Kidney capillary endothelial cell (primary cell): ENCODE data around the gene ZG16.

Experiments
- DNase-seq: peaks from one replicate; pipeline ENCODE4 v3.0.0-alpha.2; 2018; ENCODE audit warnings: low spot score

Gene ZG16

DNA sequence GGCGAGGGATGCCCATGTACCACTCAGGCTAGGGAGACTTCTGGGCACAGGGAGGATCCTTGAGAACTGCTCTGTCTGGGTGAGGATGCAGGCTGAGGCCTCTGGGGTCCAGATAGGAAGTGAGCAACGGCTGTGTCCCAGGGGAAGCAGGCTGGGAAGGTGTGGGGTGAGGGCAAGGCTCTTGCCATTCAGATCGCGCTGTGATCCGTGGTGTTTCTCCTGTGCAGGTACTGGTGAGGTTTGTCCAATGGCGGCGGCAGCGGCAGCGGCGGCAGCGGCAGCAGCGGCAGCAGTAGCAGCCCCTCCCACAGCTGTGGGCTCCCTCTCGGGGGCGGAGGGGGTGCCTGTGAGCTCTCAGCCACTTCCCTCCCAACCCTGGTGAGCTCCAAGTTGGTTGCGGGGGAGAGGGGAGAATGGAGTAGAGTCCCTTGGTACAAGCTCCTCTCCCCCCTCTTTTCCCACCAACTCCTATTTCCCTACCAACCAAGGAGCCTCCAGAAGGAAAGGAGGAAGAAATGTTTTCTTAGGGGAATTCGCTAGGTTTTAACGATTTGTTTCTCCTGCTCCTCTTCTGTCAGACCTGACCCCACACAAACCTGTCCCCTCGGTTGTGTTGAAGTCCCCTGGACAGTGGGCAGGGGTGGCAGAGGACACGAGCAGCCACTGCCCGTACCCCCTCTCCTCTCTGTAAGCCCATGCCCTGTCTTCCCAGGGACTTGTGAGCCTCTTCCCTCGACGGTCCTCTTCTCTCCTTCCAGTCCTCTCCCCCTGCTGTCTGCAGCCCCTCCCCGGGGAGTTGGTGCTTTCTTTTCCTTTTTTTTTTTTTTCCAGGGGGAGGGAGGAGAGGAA lies 32.0 kb downstream of the ZG16 start:
- DNase-seq = no peak

DNA sequence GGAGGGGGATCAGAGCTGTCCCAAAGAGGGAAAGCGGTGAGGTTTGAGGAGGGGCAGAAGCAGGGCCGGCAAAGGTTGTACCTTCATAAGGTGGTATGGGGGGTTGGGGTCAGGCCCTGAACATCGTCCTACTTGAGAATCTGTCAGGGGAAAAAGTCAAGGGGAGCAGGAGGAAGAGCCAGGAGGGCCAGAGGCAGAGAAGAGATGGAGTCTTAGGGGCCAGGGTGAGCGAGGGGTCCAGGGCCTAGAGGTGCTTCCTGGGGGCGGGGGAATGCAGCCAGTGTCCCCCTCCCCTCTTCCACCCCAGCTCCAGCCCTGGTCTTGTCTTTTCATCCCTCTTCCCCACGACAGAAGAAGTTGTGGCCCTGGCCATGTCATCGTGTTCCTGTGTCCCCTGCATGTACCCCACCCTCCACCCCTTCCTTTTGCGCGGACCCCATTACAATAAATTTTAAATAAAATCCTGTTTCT lies 32.7 kb downstream of the ZG16 start:
- no peak for DNase-seq

DNA sequence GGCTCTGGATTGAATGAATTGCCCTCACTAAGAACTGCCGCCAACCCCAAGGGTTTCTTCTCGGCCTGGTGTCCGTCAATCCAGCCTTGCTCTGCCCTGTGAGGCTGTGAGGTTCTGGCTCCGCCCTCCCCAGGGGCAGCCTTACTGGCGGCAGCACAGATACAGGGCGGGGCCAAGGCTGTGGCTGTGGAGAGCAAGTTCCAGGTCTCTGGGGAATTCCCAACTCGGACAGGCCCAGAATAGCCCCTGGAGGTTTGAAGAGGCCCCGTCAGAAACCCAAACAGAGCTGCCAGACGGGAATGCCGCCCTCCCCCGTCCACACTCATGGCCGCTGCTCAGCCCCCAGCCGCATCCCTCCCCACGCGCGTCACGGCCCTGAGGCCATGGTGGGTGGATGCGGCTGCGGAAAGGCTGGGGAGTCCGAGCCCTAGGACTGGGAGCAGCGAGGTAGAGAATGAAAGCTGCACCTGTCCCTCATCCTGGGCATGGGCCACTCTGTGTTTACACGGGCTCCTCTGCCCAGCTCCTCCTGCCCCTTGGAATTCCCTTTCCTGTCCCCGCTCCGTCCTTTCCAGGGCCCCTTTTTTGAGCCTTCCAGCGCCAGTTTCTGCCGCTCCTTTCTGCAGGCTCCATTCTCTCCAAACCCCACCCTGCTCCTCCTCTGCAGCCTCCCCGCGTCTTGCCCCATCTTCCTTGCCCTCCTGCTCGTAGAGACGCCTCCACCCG lies 33.3 kb downstream of the ZG16 start:
- peak; percentile 94 for DNase-seq

DNA sequence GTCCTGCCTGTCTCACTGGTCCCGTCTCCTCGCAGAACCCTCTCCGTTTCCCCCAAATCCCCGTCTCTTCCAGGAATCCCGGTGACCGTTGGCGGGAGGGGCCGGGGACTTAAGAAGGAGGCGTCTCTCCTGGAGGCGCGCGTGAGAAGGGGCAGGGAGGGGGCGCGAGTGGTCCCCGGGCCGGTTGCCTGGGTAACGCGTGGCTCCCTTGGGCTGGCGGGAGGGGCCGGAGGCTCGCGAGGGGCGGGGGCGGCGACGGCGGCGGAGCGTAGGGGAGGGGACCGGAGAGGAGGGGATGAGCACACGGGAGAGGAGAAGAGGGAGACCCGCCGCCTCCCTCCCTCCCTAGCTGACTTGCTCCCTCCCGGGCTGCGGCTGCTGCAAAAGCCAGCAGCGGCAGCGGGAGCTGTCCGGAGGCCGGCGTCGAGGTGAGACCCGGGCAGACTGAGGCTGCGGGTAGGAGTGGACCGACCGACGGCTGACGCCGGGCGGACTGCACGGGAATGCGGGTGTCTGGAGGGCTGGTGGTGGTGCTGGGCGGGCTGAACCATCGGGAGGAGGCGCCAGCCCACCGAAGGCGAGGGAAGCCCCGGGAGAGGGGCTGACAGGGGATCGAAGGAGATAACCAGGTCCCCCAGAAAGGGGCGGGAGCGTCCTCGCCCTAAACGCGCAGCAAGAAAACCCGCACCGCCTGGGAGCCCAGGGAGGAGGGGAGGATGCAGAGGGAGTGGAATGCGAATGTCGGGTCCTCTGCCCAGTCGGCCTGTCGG lies 34.0 kb downstream of the ZG16 start, which contains the start of gene PRRT2:
TSS of gene PRRT2 (plus strand) at position 298 of the 770 bp plus-strand sequence. CDS start 862 bp downstream, outside the sequence.
- DNase-seq = no peak

DNA sequence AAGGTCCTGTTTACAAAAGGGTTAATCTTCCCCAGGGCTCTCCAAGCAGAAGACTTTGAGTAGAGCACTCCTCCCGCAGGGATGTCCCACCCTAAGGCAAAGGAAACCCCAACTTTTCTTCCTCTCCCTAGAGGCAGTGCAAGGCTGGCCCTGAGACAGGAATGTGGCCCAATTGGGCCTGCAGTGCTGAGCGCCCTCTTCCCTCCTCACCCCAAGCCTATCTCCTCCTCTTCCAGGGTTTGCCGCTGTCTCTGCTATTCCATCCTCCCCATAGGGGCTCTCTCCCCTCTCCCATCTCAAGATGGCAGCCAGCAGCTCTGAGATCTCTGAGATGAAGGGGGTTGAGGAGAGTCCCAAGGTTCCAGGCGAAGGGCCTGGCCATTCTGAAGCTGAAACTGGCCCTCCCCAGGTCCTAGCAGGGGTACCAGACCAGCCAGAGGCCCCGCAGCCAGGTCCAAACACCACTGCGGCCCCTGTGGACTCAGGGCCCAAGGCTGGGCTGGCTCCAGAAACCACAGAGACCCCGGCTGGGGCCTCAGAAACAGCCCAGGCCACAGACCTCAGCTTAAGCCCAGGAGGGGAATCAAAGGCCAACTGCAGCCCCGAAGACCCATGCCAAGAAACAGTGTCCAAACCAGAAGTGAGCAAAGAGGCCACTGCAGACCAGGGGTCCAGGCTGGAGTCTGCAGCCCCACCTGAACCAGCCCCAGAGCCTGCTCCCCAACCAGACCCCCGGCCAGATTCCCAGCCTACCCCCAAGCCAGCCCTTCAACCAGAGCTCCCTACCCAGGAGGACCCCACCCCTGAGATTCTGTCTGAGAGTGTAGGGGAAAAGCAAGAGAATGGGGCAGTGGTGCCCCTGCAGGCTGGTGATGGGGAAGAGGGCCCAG lies 34.9 kb downstream of the ZG16 start:
- DNase-seq = no peak

DNA sequence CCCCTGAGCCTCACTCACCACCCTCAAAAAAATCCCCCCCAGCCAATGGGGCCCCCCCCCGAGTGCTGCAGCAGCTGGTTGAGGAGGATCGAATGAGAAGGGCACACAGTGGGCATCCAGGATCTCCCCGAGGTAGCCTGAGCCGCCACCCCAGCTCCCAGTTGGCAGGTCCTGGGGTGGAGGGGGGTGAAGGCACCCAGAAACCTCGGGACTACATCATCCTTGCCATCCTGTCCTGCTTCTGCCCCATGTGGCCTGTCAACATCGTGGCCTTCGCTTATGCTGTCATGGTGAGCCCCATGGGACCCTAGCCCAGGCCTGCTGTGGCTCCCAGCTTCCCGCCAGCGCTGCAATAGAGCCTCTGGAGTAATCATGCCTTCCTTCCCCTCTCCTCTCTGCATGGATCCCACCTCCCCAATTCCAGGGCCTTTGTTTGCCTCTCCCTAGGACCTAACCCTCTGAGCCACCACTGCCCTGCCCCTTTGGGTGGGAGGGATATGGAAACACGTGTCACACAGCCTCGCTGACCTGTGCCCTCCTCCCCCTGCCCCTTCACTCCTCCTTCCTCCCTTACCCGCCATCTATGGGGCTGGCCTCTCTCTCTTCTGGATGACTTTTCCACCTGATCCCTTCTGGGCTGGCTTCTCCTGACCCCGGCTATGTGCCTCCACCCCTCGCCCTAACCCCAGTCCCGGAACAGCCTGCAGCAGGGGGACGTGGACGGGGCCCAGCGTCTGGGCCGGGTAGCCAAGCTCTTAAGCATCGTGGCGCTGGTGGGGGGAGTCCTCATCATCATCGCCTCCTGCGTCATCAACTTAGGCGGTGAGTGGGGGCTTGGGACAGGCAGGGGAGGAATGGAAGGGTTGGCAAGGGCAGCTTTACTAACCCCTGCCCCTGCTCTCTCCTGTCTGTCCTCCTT lies 35.8 kb downstream of the ZG16 start:
- no peak for DNase-seq

DNA sequence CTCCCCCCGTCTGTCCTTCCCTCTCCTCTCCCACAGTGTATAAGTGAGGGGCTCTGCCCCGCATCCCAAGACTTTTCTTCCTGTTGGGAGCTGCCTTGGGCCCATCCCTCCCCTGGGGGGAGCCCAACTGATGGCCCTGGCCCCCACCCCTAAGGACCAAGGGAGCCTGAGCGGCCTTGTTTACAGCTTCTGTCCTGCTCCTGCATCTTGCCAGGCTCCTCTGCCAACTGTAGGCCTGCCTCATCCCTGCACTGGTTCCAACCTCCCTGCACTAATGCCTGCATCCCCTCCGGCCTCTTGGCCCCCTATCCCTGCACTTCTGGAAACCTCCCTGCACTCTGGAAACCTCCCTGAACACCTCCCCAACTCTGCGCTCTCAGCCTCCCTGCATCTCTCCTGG lies 36.5 kb downstream of the ZG16 start:
- DNase-seq = no peak

DNA sequence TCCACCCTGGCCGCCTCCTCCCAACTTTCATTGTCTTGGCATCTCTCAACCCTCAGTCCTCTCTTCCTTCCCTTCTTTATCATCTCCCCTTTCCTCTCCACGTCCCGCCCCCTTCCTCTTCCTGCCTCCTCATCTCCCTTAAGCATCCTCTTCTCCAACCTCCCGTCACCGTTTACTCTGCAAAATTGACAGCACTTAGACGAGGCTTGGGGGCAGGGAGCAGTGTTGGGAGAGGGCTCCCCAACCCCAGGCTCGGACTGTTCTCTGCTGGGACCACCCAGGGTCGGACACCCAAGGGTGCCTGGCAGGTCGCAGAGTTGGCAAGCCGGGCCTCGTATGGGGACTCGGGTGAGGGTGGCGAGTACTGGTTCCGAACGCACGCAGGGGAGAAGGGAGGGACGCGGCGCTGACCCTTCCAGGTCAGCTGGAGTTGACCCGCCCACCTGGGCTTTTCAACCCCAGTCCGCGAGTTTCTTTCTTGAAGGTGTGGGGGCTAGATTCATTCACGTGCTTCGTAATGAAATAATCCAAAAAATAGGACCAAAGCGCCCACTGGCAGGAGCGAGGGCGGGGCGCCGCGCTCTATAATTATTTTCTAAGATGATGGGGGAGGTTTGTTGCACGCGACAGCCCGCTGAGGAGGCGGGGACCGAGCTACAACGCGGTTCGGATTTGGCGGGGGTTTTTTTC lies 37.1 kb downstream of the ZG16 start:
- DNase-seq = no peak

DNA sequence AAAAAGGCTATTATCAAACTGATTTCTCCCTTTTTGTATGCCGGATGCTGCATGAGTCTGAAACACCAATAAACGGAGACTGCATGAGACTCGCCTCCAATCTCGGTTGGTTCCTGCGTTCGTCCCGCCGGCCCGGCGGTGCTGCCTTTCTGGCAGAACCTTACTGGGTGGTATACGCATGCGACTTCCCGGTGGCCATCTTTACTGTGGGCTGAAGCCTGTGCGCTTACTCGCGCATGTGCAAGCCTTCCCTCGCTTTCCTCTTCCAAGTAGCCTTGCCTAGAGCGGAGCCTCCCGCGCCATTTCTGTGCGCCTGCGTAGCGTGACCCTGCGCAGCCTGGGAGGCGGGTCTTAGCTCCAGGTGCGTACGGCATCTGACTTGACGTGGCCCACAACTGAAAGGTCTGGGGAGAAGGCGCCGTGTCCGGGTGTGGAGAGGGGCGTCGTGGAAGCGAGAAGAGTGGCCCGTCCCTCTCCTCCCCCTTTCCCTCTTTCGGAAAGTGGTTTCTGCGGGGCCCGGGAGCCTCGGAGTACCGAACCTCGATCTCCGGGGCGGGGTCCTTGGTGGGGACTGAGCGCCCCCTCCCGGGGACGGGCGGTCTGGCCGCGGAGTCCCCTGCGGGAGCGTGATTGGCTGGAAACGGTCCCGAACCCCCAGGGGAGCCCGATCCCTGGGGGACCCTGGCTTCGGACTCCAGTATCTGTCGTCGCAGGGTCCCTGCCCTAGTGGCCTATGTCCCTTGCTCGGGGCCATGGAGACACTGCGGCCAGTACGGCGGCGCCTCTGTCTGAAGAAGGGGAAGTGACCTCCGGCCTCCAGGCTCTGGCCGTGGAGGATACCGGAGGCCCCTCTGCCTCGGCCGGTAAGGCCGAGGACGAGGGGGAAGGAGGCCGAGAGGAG lies 38.0 kb downstream of the ZG16 start, which contains the start of gene PAGR1:
TSS of gene PAGR1 (plus strand) at position 360 of the 901 bp plus-strand sequence. CDS start at position 734, 374 bp downstream.
- DNase-seq = peak; percentile 99

DNA sequence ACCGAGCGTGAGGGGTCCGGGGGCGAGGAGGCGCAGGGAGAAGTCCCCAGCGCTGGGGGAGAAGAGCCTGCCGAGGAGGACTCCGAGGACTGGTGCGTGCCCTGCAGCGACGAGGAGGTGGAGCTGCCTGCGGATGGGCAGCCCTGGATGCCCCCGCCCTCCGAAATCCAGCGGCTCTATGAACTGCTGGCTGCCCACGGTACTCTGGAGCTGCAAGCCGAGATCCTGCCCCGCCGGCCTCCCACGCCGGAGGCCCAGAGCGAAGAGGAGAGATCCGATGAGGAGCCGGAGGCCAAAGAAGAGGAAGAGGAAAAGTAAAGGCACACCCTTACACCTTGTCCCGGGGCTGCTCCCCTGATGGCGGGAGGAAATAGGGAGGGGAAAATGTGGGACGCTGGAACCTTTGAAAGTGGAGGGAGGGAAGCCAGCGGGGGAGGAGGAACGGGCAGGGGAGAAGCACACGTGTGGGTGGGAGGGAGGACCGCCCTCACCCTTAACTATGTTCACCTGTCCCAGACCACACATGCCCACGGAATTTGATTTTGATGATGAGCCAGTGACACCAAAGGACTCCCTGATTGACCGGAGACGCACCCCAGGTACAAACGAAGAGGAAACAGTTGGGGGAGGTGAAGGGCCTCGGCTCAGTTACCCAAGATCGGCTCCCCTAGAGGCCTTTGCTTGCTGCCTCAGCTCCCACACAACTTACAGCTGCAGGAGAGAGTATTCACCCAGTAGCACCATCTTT lies 38.8 kb downstream of the ZG16 start:
- no peak for DNase-seq

DNA sequence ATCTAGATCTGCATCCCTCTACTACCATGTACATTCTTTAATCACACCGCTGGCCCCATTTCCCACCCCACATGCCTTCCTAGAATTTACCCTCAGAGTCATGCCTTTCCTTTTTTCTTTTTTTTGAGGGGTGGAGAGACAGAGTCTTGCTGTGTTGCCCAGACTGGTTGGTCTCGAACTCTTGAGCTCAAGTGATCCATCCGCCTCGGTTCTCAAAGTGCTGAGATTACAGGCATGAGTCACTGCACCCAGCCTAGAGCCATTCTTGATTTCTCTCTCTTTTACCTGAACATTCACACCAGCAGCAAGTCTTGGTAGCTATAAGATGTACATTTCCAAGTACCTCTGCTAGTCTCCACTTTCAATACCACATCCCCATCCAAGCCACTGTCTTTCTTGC lies 40.0 kb downstream of the ZG16 start:
- no peak for DNase-seq

DNA sequence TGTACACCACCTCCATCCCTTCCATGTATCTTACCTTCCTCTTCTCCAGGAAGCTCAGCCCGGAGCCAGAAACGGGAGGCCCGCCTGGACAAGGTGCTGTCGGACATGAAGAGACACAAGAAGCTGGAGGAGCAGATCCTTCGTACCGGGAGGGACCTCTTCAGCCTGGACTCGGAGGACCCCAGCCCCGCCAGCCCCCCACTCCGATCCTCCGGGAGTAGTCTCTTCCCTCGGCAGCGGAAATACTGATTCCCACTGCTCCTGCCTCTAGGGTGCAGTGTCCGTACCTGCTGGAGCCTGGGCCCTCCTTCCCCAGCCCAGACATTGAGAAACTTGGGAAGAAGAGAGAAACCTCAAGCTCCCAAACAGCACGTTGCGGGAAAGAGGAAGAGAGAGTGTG lies 41.5 kb downstream of the ZG16 start:
- DNase-seq = no peak

DNA sequence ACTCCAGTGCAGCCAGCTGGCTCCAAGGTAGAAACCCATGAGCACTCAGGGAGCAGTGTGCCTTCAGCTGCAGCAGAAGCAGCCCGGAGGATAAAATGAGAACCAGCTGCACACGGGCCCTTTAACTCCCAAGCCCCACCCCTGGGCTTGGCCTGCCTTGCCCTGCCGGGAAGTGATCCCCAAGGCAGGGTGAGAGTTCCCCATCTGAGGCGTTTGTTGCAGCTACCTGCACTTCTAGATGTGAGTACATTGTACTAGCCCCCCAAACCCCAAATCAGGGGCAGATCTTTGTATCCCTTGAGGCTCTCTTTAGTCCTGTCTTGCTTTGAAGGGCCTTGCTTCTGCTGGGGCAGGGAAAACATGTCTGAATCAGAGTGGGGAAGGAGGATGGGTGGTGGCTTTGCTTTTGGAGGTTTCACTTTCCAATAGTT lies 42.2 kb downstream of the ZG16 start, which contains the start of gene MVP:
TSS of gene MVP (plus strand) at position 192 of the 431 bp plus-strand sequence. CDS start 10,088 bp downstream, outside the sequence.
- DNase-seq = no peak

DNA sequence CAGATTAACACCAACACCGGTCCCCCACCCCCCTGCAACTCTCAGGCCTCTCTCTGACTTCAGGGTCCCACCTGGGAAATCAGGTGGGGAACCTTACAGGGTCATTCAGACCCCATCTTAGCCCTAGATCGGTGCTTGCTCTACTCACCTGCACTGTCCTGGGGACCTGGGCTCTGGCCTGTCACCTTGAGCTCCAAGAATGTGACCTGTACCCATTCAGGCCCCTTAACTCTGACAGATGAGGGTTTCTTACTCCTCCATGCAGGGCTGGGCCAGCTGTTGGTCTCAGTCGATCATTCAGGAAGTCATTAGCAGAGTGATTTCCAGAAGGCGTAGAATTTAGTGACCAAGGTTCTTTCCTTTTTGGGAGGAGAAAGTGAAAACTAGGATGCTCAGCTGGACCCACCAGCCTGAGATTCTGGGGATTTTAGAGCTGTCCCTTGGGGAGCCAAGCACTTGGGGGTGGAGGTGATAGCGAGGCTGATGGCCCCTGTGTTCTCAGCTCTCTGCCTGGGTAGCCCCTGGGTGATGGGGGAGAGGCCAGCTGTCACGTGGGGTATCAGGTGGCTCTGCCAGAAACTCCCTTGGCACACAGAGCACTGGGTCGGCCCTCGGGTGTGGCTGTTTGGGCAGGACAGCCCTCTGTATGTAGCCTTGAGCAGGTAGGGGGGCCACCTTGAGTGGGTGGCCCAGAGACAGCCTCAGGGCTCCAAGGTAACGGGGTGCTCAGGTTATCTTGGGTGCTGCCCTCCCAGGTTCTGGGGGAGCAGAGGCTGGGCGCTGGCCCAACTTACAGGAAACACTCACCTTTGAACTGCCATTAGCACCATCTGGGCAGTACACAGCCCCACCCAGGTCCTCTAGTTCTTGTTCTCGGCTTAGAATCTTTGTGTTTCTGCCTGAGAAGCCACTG lies 42.9 kb downstream of the ZG16 start:
- DNase-seq = no peak

DNA sequence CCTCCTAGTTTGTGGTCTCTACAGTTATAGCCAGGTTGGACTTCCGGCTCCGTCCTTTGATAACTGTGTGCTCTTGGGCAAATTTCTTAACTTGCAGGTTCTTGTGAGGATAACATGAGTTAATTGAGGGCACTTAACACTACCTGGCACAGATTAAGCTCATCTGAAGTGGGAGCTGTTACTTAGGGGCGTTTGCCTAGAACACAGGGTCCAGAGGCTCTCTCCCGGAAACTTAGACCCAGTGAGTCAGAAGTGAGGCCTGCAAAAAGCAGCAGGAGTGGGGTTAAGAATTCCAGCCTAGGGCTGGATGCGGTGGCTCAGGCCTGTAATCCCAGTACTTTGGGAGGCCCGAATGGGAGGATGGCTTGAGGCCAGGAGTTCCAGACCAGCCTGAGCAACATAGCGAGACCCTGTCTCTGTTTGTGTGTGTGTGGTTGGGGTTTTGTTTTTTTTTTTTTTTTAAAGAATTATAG lies 43.6 kb downstream of the ZG16 start:
- DNase-seq = no peak

DNA sequence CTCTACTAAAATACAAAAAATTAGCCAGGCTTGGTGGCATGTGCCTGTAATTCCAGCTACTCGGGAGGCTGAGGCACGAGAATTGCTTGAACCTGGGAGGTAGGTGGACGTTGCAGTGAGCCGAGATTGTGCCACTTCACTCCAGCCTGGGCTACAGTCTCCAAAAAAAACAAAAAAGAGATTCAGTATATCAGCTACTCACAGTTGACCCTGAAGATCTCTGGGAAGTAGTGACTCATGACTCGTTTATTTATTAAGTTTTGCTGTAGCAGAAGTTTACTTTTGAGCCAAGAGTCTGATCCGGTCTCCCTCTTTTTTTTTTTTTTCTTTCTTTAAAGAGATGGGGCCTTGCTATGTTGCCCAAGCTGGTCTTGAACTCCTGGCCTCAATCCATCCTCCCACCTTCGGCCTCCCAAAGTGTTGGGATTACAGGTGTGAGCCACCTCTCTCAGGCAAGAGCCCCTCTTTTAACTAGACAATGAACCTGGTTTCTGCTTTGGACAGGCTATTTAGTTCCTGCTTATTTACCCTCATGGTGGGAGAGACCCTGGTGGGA lies 46.6 kb downstream of the ZG16 start:
- peak; percentile 60 for DNase-seq
